GM12874 (cell line): ENCODE data around the gene PPP1R9A.

Experiments used
- CTCF ChIP-seq: IDR thresholded peaks from 2 replicates; pipeline ENCODE4 v1.5.1; 2011; ENCODE audit warnings: low read depth, mild to moderate bottlenecking, control low read depth, low read length, moderate library complexity; ENCODE audit not compliant: insufficient read depth

Gene PPP1R9A

DNA sequence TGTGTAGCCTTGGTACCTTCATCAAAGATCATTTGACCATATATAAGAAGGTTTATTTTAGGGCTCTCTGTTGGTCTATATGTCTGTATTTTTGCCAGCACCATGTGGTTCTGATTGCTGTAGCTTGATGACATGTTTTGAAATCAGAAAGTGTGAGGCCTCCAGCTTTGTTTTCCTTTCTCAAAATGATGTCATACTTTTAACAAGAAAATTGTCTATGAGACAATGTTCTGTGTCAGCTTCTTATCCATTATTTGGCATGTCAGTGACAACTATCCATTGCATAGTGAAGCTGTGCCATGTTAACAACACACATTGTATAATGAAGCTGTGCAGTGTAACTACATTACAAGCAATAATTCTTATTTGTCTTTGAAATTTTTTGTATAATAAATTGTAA is 9.1 kb upstream of the PPP1R9A start:
- no peak for TF ChIP-seq CTCF

- TF ChIP-seq CTCF = no peak
Measured at GRCh38 chr7:94901981-94902380, 5.4 kb upstream of the PPP1R9A start.

DNA sequence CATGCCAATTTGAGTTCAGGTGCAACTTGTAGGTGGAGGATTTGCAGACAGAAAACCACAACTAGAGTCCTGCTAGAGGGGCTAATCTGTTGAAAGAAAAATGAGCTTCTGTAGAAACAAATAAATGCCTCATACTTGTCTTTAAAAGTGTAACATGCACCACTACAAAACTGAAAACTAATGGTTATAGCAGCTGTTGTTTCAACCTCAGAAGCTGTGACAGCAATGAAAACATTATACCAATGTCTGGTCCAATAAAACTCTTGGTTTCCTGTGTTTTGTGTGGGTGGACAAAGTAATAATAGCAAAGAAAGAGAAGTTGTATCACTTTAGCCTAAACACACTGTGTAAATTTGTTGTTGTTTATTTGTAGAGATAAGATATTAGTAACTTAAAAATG is 3.4 kb upstream of the PPP1R9A start:
- TF ChIP-seq CTCF = no peak

GRCh38 chr7:94904982-94905381 is 2.4 kb upstream of the PPP1R9A start:
- no peak for TF ChIP-seq CTCF

DNA sequence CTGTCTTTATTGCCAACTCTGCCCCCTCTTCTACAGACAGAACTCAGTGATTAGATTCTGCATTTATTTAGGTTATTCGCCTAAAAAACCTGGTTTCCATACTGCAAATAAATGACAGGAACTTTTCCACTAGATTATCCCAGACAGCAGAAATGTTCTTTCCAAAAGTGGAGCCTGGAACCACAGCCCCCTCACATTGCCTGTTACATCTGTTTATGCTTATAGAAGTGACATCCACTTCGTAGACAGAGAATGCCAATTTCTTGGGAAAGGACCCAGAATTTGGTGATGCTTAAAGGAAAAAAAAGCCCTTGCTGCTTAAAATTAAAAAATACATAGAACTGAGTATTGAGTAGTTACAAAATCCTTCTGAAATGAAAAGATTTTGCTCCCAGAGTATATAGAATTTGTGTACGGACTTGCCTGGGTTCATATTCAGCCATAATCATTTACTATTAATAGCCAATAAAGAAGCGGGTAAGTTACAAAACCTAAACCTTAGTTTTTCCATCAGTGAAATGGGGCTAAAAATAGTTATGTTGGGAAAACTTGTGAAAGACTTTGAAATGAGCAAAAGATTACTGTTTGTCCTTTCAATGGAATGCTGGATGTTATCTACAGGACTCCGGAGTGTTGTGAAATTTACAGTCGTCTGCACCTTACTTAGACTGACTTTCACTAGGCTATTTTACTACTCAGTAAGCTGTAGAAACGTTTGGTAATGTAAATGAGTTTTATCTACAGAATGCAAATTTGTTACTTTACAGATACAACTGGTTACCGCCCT is 1.1 kb upstream of the PPP1R9A start:
- TF ChIP-seq CTCF = no peak

DNA sequence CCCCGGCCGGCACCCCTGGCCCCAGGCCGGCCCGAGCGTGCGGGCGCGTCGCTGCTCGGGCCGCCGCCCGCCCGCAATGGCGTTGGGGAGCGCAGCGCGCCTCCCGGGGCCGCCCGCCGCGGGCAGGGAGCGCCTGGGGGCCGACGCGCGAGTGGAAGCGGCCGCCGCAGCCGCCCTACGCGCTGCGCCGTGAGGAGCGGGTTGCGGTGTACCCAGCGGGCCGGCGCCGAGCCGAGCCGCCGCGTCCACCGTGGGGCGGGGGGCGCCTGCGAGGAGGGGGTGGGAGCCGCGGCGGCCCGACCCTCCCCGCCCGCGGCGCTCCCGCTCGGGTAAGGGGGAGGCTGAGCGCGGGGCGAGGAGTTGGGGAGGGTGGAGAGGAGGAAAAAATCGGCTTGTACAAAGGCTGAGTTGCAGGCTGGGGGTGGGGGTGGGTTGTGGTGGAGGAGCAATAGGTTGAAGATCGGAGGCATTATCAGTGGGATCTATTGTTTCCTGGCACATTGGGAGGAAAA is 473 bp downstream of the PPP1R9A start:
- TF ChIP-seq CTCF = no peak

GRCh38 chr7:94908323-94909178 is 1.2 kb downstream of the PPP1R9A start:
- TF ChIP-seq CTCF = no peak
